Mesodermal cell (in vitro differentiated cells): ENCODE data around the gene GARNL3.

Source experiments
- H3K27ac ChIP-seq: 2 replicates; pipeline ENCODE4 v1.7.0; 2013; ENCODE audit warnings: mild to moderate bottlenecking, low read depth, low read length, moderate library complexity; ENCODE audit not compliant: severe bottlenecking
- H3K36me3 ChIP-seq: 2 replicates; pipeline ENCODE4 v1.7.1; 2013; ENCODE audit warnings: mild to moderate bottlenecking, low read length, moderate library complexity; ENCODE audit not compliant: control insufficient read depth, insufficient read depth
- H3K4me1 ChIP-seq: one replicate; pipeline ENCODE4 v1.7.1; 2013; ENCODE audit warnings: mild to moderate bottlenecking, low read length; ENCODE audit not compliant: insufficient read depth, control insufficient read depth, poor library complexity, severe bottlenecking
- H3K4me3 ChIP-seq: 2 replicates; pipeline ENCODE4 v1.7.0; 2013; ENCODE audit warnings: low read length, control low read depth, mild to moderate bottlenecking; ENCODE audit not compliant: insufficient read depth, poor library complexity, severe bottlenecking; ENCODE audit errors: extremely low read depth
- H3K9me3 ChIP-seq: 2 replicates; pipeline ENCODE4 v1.7.1; 2013; ENCODE audit warnings: mild to moderate bottlenecking, low read length, moderate library complexity; ENCODE audit not compliant: control insufficient read depth
- WGBS, 2 experiments: methylation state at CpG; one replicate each; pipeline ENCODE4 v1.1.5; 2013; ENCODE audit warnings: missing lambda C conversion rate in 2 of 2; ENCODE audit not compliant: insufficient coverage in 2 of 2; 5-methylcytosine and 5-hydroxymethylcytosine counted together

The GARNL3 gene

GRCh38 chr9:127237801-127238200 is 26.8 kb upstream of the GARNL3 start:
- Histone ChIP-seq H3K4me1 (no peaks in the 10 kb centered on the region), H3K27ac (no peak overlapping the region), H3K36me3 (no peaks in the 10 kb centered on the region), H3K9me3 (no peaks in the 10 kb centered on the region), H3K4me3 (no peak overlapping the region)
- 85 to 92% methylated on average over 3 to 4 of the region's 4 CpGs for WGBS, 2 experiments

GRCh38 chr9:127241354-127241753 is 23.2 kb upstream of the GARNL3 start:
- Histone ChIP-seq H3K36me3 (no peaks in the 10 kb centered on the region), H3K27ac (no peak overlapping the region), H3K4me1 (no peaks in the 10 kb centered on the region), H3K9me3 (no peaks in the 10 kb centered on the region), H3K4me3 (no peak overlapping the region)
- 83 to 96% methylated on average over 2 of the region's 2 CpGs for WGBS, 2 experiments

GRCh38 chr9:127244609-127245601 is 19.7 kb upstream of the GARNL3 start:
- no peaks in the 10 kb centered on the region for H3K36me3 ChIP-seq
- WGBS, 2 experiments = 20 to 32% methylated on average over 27 to 42 of the region's 53 CpGs
- no peak overlapping the region for H3K27ac ChIP-seq
- H3K4me1 ChIP-seq = no peaks in the 10 kb centered on the region
- peak overlapping the region; percentile 53 for H3K4me3 ChIP-seq
- H3K9me3 ChIP-seq = no peaks in the 10 kb centered on the region

GRCh38 chr9:127245637-127246164 is 18.9 kb upstream of the GARNL3 start:
- Histone ChIP-seq H3K27ac (no peak overlapping the region), H3K9me3 (no peaks in the 10 kb centered on the region), H3K36me3 (no peaks in the 10 kb centered on the region), H3K4me1 (no peaks in the 10 kb centered on the region), H3K4me3 (peak overlapping the region; percentile 53)
- WGBS, 2 experiments = 87% methylated on average over 7 of the region's 8 CpGs

GRCh38 chr9:127248241-127248640 is 16.3 kb upstream of the GARNL3 start:
- H3K9me3 ChIP-seq = no peaks in the 10 kb centered on the region
- H3K4me1 ChIP-seq = no peaks in the 10 kb centered on the region
- WGBS, 2 experiments = 87 to 100% methylated on average over 3 of the region's 3 CpGs
- H3K27ac ChIP-seq = no peak overlapping the region
- H3K4me3 ChIP-seq = no peak overlapping the region
- no peaks in the 10 kb centered on the region for H3K36me3 ChIP-seq

GRCh38 chr9:127249877-127250276 is 14.7 kb upstream of the GARNL3 start:
- Histone ChIP-seq H3K4me3 (no peak overlapping the region), H3K27ac (no peak overlapping the region), H3K9me3 (no peaks in the 10 kb centered on the region), H3K4me1 (no peaks in the 10 kb centered on the region), H3K36me3 (no peaks in the 10 kb centered on the region)
- WGBS, 2 experiments = 77 to 96% methylated on average over 5 of the region's 5 CpGs

- H3K27ac ChIP-seq = no peak overlapping the region
- H3K4me3 ChIP-seq = no peak overlapping the region
- no peaks in the 10 kb centered on the region for H3K4me1 ChIP-seq
- no peaks in the 10 kb centered on the region for H3K9me3 ChIP-seq
- WGBS, 2 experiments = 100% methylated on average over 1 of the region's 3 CpGs; no CpG with 5 or more reads in 1 of the 2 experiments
- H3K36me3 ChIP-seq = no peaks in the 10 kb centered on the region
Observed at GRCh38 chr9:127250896-127251391, 13.6 kb upstream of the GARNL3 start.

GRCh38 chr9:127252410-127253318 is 11.9 kb upstream of the GARNL3 start:
- Histone ChIP-seq H3K9me3 (no peaks in the 10 kb centered on the region), H3K4me1 (no peaks in the 10 kb centered on the region)
- WGBS, 2 experiments = no CpG with 5 or more reads among the region's 4 CpGs

GRCh38 chr9:127253446-127253845 is 11.1 kb upstream of the GARNL3 start:
- no peak overlapping the region for H3K27ac ChIP-seq
- 48 to 53% methylated on average over 2 of the region's 2 CpGs for WGBS, 2 experiments
- H3K4me3 ChIP-seq = no peak overlapping the region
- no peaks in the 10 kb centered on the region for H3K4me1 ChIP-seq
- no peaks in the 10 kb centered on the region for H3K36me3 ChIP-seq
- H3K9me3 ChIP-seq = no peaks in the 10 kb centered on the region

More at GRCh38 chr9:127252410-127253318, 11.9 kb upstream of the GARNL3 start:
- Histone ChIP-seq H3K36me3 (no peaks in the 10 kb centered on the region), H3K27ac (no peak overlapping the region), H3K4me3 (no peak overlapping the region)

- no peak overlapping the region for H3K4me3 ChIP-seq
- no peak overlapping the region for H3K27ac ChIP-seq
- no peaks in the 10 kb centered on the region for H3K4me1 ChIP-seq
- no peaks in the 10 kb centered on the region for H3K36me3 ChIP-seq
- no peaks in the 10 kb centered on the region for H3K9me3 ChIP-seq
Observed at GRCh38 chr9:127255692-127256091, 8.9 kb upstream of the GARNL3 start.
